ENCODE measurements around the gene TENT5A.
A peak's percentile ranks its signal among the peaks of the same experiment; 100 is the strongest.

TENT5A gene

GRCh38 chr6:81770381-81770780 lies 17.9 kb upstream of the TENT5A start:
- DNase-seq (ENCODE audit: low read depth), result no peak

DNA sequence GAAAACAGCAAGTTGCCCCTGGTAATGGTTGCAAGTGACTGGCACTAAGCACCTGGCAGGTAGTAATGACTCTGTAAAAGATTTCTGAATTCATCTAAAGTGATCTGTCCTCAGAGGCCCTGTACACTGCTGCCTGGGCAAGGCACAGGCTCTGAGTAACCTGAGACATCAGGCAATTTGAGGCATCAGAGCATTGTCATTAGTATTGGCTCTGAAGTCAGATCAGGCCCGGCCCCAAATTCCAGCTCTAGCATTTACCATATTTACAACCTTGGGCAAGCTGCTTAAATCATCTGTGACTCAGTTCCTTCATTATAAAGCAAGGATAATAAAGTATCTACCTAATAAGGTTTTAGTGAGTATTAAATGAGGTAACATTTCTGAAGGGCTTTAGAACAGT lies 17.3 kb upstream of the TENT5A start:
- DNase-seq (ENCODE audit: low read depth), result no peak

GRCh38 chr6:81768150-81768942 lies 15.9 kb upstream of the TENT5A start:
- no peak for DNase-seq (ENCODE audit: low read depth)

- DNase-seq (ENCODE audit: low read depth), result no peak
Measured at GRCh38 chr6:81767163-81767891, 14.8 kb upstream of the TENT5A start.

GRCh38 chr6:81766482-81767069 lies 14.1 kb upstream of the TENT5A start:
- no peak for DNase-seq (ENCODE audit: low read depth)

GRCh38 chr6:81764531-81764930 lies 12.1 kb upstream of the TENT5A start:
- DNase-seq (ENCODE audit: low read depth), result no peak

DNA sequence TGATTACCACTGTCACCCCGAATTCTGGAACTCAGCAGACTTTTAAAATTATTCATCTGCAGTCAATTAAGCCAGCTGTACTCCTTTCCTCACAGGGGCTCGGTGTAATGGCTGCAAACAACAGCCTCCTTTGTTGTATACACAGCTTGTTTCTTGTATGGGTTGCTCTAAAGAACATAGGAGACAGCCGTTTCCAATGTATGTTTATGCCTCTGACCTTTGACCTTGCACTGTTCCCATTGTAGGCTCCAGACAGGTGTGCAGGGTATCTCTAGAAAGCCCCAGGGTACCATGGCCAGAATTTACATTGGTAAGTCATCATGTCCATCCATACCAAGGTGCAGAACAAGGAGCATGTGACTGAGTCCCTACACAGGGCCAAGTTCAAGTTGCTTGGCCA lies 11.5 kb upstream of the TENT5A start:
- DNase-seq (ENCODE audit: low read depth), result no peak

GRCh38 chr6:81763051-81763450 lies 10.6 kb upstream of the TENT5A start:
- no peak for DNase-seq (ENCODE audit: low read depth)

DNA sequence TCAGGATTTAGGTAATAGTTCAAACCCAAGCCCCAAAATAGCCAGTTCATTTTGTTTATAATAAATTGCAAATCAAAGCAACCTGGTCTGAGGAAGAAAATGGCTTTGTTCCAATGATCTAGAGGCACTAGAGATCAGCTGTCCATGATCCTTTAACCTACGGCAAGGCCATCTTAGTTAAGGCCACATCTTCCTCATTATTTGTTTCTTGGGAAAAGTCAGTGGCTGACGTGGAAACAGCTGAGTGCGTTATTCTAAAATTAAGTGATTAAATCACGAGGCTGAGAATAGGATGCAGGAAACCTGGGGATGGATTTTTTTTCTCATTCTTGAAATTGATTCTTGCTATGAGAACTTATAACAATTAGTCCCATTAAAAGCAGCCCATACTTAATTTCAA lies 10.1 kb upstream of the TENT5A start:
- no peak for DNase-seq (ENCODE audit: low read depth)

- DNase-seq (ENCODE audit: low read depth), result no peak
Measured at GRCh38 chr6:81762132-81762531, 9.7 kb upstream of the TENT5A start.

- no peak for DNase-seq (ENCODE audit: low read depth)
Measured at GRCh38 chr6:81761197-81761596, 8.7 kb upstream of the TENT5A start.

DNA sequence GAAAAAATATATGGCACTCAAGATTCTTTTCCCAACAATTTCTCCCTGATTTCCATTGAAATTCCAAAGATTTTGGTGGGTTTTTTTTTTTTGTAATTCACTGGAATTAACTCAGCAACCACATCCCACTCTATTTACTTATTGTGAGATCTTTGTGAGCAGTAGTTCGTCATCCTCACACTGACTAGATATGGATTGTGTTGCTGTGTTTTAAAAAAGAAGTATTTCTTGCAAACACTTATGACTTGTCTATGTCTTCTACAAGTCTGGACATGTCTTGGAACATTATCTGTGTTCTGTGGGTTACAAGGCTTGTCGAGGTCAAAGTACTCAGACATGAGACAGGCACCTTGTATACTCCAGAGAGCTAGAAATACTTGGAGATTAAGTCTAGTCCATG lies 7.3 kb upstream of the TENT5A start:
- DNase-seq (ENCODE audit: low read depth), result no peak

- no peak for DNase-seq (ENCODE audit: low read depth)
Measured at GRCh38 chr6:81758221-81758620, 5.7 kb upstream of the TENT5A start.

DNA sequence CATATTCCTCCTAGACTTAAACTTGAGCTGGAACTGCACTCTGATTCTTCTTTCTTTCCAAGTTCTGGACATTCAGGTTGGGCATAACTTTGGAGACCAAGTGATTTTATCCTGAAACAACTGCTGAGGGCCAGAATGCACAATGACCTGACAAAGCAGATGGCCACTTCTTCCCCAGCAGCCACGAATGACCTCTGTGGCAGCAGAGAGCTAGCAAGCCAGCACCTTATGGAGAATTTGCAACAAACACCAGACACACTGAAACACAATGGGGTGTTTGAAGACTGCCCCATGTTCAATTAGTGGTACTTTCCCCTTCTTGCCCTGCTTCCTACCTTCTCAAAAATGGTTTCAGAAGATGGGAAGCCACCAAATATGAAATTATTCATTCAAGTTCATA lies 4.2 kb upstream of the TENT5A start:
- no peak for DNase-seq (ENCODE audit: low read depth)

DNA sequence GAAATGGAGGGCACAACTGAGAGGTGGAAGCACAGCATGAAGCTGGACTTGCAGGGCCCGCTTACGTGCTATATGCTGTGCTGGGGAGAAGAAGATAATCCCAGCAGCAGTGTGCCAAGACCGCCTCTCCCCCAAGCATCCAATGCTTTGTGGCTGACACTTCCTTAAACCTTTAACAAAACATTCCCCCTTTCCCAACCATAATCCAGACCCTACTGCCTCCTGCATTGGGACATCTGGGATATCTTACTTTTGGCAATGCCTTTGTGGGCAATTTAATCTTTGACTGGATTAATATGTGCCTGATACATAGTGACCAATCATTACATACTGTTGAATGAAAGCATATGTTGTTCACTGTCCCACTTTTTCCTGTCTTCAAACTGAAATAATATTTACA lies 3.1 kb upstream of the TENT5A start:
- DNase-seq (ENCODE audit: low read depth), result no peak

DNA sequence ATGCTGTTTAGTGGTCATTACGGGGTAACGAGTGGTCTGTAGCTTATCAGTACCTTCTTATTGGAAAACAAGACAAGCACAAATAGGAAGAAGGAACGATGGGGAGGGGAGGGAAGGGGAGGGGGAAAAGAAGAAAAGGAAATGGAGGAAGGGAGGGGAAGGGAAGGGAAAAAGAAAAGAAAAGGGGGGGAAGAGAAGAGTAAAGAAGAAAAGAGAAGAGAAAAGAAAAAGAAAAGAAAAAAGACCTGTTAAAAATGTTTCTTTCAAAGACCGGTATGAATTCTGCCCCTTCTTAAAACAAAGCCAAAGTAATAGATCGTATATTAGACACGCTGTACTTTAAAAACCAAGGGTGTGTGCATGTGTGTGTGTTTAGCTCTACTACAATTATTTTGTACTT lies 2.4 kb upstream of the TENT5A start:
- DNase-seq (ENCODE audit: low read depth), result no peak

DNA sequence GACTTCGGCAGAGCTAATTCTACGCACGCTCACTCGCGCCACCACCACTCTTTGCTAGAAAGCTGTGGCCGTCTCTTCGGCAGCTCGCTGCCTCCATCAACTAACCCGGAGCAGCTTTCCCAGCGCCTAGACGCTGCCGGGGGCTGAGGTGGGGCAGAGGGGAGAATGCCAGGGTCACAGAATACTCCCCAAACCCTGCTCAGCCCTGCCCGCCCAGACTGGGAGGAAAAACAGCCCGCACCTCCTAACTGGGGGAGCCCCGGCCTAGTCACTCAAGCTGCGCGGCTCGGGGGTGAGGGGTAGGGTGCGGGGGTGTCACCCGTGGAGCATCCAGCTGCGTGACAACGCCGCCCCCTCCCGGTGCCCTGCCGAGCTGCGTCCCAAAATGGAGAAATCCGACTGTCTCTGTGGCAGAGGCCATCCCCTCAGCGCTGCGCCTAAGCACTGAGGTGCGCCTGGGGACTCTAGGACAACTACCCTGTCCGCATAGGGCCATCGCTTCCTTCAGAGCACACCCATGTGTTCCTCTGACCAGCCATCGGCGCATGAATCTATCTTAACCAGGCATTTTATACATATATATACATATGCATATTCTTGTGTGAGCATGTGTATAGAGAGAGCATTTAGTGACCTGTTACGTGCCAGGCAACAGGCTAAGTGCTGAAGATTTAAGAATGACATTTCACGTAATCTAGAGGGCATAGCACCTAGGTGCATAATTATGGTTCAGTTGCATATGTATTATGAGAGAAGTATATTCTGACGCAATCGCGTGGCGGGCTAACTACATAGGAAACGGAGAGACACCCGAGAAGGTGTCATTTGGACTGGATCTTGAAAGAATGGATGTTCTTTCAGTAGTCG lies 1.5 kb upstream of the TENT5A start:
- peak; percentile 89 for DNase-seq (ENCODE audit: low read depth)

GRCh38 chr6:81752921-81753710 lies 635 bp upstream of the TENT5A start:
- peak; percentile 53 for DNase-seq (ENCODE audit: low read depth)

GRCh38 chr6:81751388-81752083 lies 945 bp downstream of the TENT5A start:
- no peak for DNase-seq (ENCODE audit: low read depth)

- DNase-seq (ENCODE audit: low read depth), result no peak
Measured at GRCh38 chr6:81750681-81751387, 1.6 kb downstream of the TENT5A start.

Measured in stimulated activated CD4-positive, alpha-beta T cell treated with anti-CD3 and anti-CD28 coated beads, Interleukin-2, amount 100 ng/mL, for 4 hours (primary cell).